WTC11 (cell line): ENCODE measurements around the gene PHRF1. TPM values are rescaled to one million over a fixed set of nuclear protein-coding genes. Genes with fewer than 3 reads are reported as not detected.

Source experiments
- ATF1 ChIP-seq: sonication (generic); formaldehyde crosslinking; IDR thresholded peaks from 2 replicates; pipeline ENCODE4 v1.8.1; 2023; ENCODE audit warnings: mild to moderate bottlenecking, moderate library complexity, missing genetic modification reagents
- CREB1 ChIP-seq: sonication (generic); formaldehyde crosslinking; IDR thresholded peaks from 2 replicates; pipeline ENCODE4 v1.8.0; 2023; ENCODE audit warnings: mild to moderate bottlenecking, missing genetic modification reagents
- ELF4 ChIP-seq: sonication (generic); formaldehyde crosslinking; IDR thresholded peaks from 2 replicates; pipeline ENCODE4 v1.8.1; 2022; ENCODE audit warnings: low read depth, mild to moderate bottlenecking, moderate library complexity, missing genetic modification reagents
- ERG ChIP-seq: fragments of 250-450 bp; sonication (Bioruptor Pico); IDR thresholded peaks from 2 replicates; pipeline ENCODE4 v1.8.0; 2021; ENCODE audit warnings: mild to moderate bottlenecking
- FOXP1 ChIP-seq: sonication (generic); formaldehyde crosslinking; IDR thresholded peaks from 2 replicates; pipeline ENCODE4 v1.8.0; 2022; ENCODE audit warnings: missing genetic modification reagents, mild to moderate bottlenecking, moderate library complexity, borderline replicate concordance
- GABPB1 ChIP-seq: sonication (generic); formaldehyde crosslinking; IDR thresholded peaks from 2 replicates; pipeline ENCODE4 v1.8.1; 2023; ENCODE audit warnings: mild to moderate bottlenecking, missing genetic modification reagents
- HMGA2 ChIP-seq: fragments of 250-450 bp; sonication (Bioruptor Pico); IDR thresholded peaks from 2 replicates; pipeline ENCODE4 v1.4.0; 2021; ENCODE audit warnings: mild to moderate bottlenecking, moderate library complexity
- NFATC4 ChIP-seq: fragments of 250-450 bp; sonication (Bioruptor Pico); IDR thresholded peaks from 2 replicates; pipeline ENCODE4 v1.9.0; 2021; ENCODE audit warnings: mild to moderate bottlenecking
- NR2C2 ChIP-seq: sonication (generic); formaldehyde crosslinking; IDR thresholded peaks from 2 replicates; pipeline ENCODE4 v1.8.0; 2022; ENCODE audit warnings: mild to moderate bottlenecking, missing genetic modification reagents
- SMAD4 ChIP-seq: sonication (generic); formaldehyde crosslinking; IDR thresholded peaks from 2 replicates; pipeline ENCODE4 v1.8.0; 2022; ENCODE audit warnings: mild to moderate bottlenecking, missing genetic modification reagents
- USF1 ChIP-seq: sonication (generic); formaldehyde crosslinking; IDR thresholded peaks from 2 replicates; pipeline ENCODE4 v1.8.0; 2022; ENCODE audit warnings: mild to moderate bottlenecking, missing genetic modification reagents
- ZNF121 ChIP-seq: sonication (generic); formaldehyde crosslinking; IDR thresholded peaks from 2 replicates; pipeline ENCODE4 v1.8.0; 2023; ENCODE audit warnings: missing genetic modification reagents
- ZNF425 ChIP-seq: fragments of 250-450 bp; sonication (Bioruptor Pico); conservative IDR thresholded peaks from 2 replicates; pipeline ENCODE4 v1.9.0; 2021; ENCODE audit warnings: mild to moderate bottlenecking
- ZNF532 ChIP-seq: fragments of 250-450 bp; sonication (Bioruptor Pico); IDR thresholded peaks from 2 replicates; pipeline ENCODE4 v1.9.0; 2021; ENCODE audit warnings: mild to moderate bottlenecking, borderline replicate concordance
- total RNA-seq: library from RNA; stranded (reverse); gene quantifications from 3 replicates; pipeline ENCODE4 v1.2.3, GENCODE V29; 2021
- TF ChIP-seq, protein P1 (sequence below): sonication (generic); formaldehyde crosslinking; IDR thresholded peaks from 2 replicates; pipeline ENCODE4 v1.8.0; 2022; ENCODE audit warnings: missing genetic modification reagents
- TF ChIP-seq, protein P2 (sequence below): sonication (generic); formaldehyde crosslinking; IDR thresholded peaks from 2 replicates; pipeline ENCODE4 v1.8.0; 2022; ENCODE audit warnings: mild to moderate bottlenecking, missing genetic modification reagents
- TF ChIP-seq, protein P3 (sequence below): sonication (generic); formaldehyde crosslinking; conservative IDR thresholded peaks from 2 replicates; pipeline ENCODE4 v1.8.1; 2023; ENCODE audit warnings: mild to moderate bottlenecking, low read depth, missing genetic modification reagents, moderate library complexity
- TF ChIP-seq, protein P4 (sequence below): sonication (generic); formaldehyde crosslinking; IDR thresholded peaks from 2 replicates; pipeline ENCODE4 v1.8.1; 2023; ENCODE audit warnings: mild to moderate bottlenecking, moderate library complexity, missing genetic modification reagents

PHRF1 gene
- total RNA-seq, 1 experiment from 2014 or later: 46.9 TPM

DNA sequence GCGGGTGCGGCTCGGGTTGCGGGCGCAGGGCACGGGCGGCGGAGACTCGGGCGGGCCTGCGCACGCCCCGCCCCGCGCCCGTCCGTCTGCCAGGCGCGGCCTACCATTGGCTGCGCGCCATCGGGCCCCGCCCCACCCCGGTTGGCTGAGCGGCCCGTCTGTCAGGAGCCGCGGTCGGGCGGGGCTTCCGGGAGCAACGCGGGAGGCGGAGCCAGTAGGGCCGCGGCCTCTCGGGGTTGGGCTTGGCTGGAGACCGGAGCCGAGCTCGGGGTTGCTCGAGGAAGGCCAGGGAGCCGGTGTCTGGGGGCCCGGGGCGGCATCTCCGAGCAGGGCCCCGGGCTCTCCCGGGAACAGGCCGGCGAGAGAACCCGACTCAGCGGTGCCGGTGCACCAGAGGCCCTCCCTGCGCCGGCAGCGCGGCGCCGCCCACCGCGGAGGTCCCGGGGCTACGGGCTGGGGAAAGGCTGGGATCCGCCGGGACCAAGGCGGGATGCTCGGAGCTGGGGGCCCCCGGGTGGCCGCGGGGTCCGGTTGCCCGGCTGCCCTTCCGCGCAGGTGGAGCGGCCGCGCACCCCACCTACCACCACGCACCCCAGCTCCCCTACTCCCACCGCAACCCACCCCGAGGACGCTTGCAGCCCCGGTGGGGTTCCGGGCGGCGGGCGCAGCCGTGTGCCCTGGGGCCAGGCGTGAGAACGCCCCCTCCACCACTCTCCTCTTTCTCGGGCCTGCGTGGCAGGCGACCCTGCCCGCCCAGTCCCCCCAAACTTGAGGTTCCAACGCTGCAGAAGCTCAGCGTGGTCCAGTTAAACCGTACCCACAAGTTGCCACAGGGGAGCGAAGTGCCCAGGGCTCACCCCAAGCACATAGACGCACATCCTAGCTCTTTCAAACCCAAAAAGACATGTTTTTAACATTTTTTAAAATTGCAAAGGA, 40.5 kb upstream of the PHRF1 start, which contains the start of gene HRAS (continued):
- TF ChIP-seq, protein P1, sequence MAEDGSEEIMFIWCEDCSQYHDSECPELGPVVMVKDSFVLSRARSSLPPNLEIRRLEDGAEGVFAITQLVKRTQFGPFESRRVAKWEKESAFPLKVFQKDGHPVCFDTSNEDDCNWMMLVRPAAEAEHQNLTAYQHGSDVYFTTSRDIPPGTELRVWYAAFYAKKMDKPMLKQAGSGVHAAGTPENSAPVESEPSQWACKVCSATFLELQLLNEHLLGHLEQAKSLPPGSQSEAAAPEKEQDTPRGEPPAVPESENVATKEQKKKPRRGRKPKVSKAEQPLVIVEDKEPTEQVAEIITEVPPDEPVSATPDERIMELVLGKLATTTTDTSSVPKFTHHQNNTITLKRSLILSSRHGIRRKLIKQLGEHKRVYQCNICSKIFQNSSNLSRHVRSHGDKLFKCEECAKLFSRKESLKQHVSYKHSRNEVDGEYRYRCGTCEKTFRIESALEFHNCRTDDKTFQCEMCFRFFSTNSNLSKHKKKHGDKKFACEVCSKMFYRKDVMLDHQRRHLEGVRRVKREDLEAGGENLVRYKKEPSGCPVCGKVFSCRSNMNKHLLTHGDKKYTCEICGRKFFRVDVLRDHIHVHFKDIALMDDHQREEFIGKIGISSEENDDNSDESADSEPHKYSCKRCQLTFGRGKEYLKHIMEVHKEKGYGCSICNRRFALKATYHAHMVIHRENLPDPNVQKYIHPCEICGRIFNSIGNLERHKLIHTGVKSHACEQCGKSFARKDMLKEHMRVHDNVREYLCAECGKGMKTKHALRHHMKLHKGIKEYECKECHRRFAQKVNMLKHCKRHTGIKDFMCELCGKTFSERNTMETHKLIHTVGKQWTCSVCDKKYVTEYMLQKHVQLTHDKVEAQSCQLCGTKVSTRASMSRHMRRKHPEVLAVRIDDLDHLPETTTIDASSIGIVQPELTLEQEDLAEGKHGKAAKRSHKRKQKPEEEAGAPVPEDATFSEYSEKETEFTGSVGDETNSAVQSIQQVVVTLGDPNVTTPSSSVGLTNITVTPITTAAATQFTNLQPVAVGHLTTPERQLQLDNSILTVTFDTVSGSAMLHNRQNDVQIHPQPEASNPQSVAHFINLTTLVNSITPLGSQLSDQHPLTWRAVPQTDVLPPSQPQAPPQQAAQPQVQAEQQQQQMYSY: no peak
- TF ChIP-seq ZNF425 (CRISPR knock-in tag) (no peak), ZNF532 (CRISPR knock-in tag) (no peak), HMGA2 (CRISPR knock-in tag) (no peak), ELF4 (CRISPR knock-in tag) (no peak), SMAD4 (CRISPR knock-in tag) (no peak), NFATC4 (no peak), CREB1 (CRISPR knock-in tag) (no peak), NR2C2 (CRISPR knock-in tag) (no peak), ATF1 (CRISPR knock-in tag) (0 out of 2 replicates have a peak, but pooled peaks have one; percentile 56), FOXP1 (CRISPR knock-in tag) (no peak), ERG (no peak), USF1 (CRISPR knock-in tag) (no peak), GABPB1 (CRISPR knock-in tag) (peak; percentile 39; the same call in 1 of the 2 replicates), ZNF121 (CRISPR knock-in tag) (no peak)
- TF ChIP-seq, protein P2, sequence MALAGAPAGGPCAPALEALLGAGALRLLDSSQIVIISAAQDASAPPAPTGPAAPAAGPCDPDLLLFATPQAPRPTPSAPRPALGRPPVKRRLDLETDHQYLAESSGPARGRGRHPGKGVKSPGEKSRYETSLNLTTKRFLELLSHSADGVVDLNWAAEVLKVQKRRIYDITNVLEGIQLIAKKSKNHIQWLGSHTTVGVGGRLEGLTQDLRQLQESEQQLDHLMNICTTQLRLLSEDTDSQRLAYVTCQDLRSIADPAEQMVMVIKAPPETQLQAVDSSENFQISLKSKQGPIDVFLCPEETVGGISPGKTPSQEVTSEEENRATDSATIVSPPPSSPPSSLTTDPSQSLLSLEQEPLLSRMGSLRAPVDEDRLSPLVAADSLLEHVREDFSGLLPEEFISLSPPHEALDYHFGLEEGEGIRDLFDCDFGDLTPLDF (CRISPR knock-in tag): no peak
- TF ChIP-seq, protein P3, sequence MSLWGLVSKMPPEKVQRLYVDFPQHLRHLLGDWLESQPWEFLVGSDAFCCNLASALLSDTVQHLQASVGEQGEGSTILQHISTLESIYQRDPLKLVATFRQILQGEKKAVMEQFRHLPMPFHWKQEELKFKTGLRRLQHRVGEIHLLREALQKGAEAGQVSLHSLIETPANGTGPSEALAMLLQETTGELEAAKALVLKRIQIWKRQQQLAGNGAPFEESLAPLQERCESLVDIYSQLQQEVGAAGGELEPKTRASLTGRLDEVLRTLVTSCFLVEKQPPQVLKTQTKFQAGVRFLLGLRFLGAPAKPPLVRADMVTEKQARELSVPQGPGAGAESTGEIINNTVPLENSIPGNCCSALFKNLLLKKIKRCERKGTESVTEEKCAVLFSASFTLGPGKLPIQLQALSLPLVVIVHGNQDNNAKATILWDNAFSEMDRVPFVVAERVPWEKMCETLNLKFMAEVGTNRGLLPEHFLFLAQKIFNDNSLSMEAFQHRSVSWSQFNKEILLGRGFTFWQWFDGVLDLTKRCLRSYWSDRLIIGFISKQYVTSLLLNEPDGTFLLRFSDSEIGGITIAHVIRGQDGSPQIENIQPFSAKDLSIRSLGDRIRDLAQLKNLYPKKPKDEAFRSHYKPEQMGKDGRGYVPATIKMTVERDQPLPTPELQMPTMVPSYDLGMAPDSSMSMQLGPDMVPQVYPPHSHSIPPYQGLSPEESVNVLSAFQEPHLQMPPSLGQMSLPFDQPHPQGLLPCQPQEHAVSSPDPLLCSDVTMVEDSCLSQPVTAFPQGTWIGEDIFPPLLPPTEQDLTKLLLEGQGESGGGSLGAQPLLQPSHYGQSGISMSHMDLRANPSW: no peak
- TF ChIP-seq, protein P4, sequence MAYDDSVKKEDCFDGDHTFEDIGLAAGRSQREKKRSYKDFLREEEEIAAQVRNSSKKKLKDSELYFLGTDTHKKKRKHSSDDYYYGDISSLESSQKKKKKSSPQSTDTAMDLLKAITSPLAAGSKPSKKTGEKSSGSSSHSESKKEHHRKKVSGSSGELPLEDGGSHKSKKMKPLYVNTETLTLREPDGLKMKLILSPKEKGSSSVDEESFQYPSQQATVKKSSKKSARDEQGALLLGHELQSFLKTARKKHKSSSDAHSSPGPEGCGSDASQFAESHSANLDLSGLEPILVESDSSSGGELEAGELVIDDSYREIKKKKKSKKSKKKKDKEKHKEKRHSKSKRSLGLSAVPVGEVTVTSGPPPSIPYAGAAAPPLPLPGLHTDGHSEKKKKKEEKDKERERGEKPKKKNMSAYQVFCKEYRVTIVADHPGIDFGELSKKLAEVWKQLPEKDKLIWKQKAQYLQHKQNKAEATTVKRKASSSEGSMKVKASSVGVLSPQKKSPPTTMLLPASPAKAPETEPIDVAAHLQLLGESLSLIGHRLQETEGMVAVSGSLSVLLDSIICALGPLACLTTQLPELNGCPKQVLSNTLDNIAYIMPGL (CRISPR knock-in tag): peak; percentile 73; the same call in 1 of the 2 replicates
